CD8-positive, alpha-beta memory T cell (primary cell): ENCODE data around the gene SOAT2. TPM values are rescaled to one million over a fixed set of nuclear protein-coding genes. Genes with fewer than 3 reads are reported as not detected.
A peak's percentile ranks its signal among the peaks of the same experiment; 100 is the strongest.

Experiments
- CTCF ChIA-PET: fragments of 350-600 bp; sonication (Branson Sonifier 250); formaldehyde crosslinking; loops from one replicate; lab custom pipeline; 2021; ENCODE audit warnings: antibody characterized with exemption; lab: Charles Lee
- POLR2A ChIA-PET: fragments of 350-600 bp; sonication (Branson Sonifier 250); formaldehyde crosslinking; loops from one replicate; lab custom pipeline; 2021; ENCODE audit warnings: antibody characterized with exemption; lab: Charles Lee
- DNase-seq, 5 donors: peaks; one replicate each; pipeline versions ENCODE4 v3.0.0 to v3.0.0-alpha.2; 2020 to 2022; ENCODE audit warnings: mixed read lengths in 1 of 5
- H3K27ac ChIP-seq: one replicate; pipeline ENCODE4 v1.7.0; 2013; ENCODE audit warnings: low read depth, mild to moderate bottlenecking, low read length, moderate library complexity
- H3K27me3 ChIP-seq: 2 replicates; pipeline ENCODE4 v1.7.0; 2013; ENCODE audit warnings: low read length, mild to moderate bottlenecking; ENCODE audit not compliant: insufficient read depth, poor library complexity, severe bottlenecking
- H3K36me3 ChIP-seq: 2 replicates; pipeline ENCODE4 v1.7.0; 2013; ENCODE audit warnings: mild to moderate bottlenecking, low read length, moderate library complexity; ENCODE audit not compliant: insufficient read depth
- H3K4me1 ChIP-seq: 2 replicates; pipeline ENCODE4 v1.7.0; 2013; ENCODE audit warnings: mild to moderate bottlenecking, low read length, moderate library complexity; ENCODE audit not compliant: insufficient read depth
- H3K4me3 ChIP-seq: 2 replicates; pipeline ENCODE4 v1.7.0; 2013; ENCODE audit warnings: mild to moderate bottlenecking, low read length
- H3K9me3 ChIP-seq: 2 replicates; pipeline ENCODE4 v1.7.0; 2013; ENCODE audit warnings: mild to moderate bottlenecking, low read length
- H3K27ac Mint-ChIP-seq, 8 donors: one replicate each; pipeline ENCODE4 v1.8.0; 2020 to 2021; ENCODE audit warnings: mixed read lengths in 8 of 8, mild to moderate bottlenecking in 6 of 8, inconsistent platforms in 3 of 8, moderate library complexity in 3 of 8
- H3K27me3 Mint-ChIP-seq, 2 donors: one replicate each; pipeline ENCODE4 v1.8.0; 2020 to 2021; ENCODE audit warnings: mixed read lengths in 2 of 2, mild to moderate bottlenecking in 1 of 2, moderate library complexity in 1 of 2
- H3K36me3 Mint-ChIP-seq, 3 donors: one replicate each; pipeline ENCODE4 v1.8.0; 2020 to 2021; ENCODE audit warnings: mixed read lengths in 3 of 3, inconsistent platforms in 1 of 3, mild to moderate bottlenecking in 1 of 3
- H3K4me1 Mint-ChIP-seq, 3 donors: one replicate each; pipeline ENCODE4 v1.8.0; 2020 to 2021; ENCODE audit warnings: mixed read lengths in 3 of 3, inconsistent platforms in 1 of 3, mild to moderate bottlenecking in 1 of 3
- H3K4me3 Mint-ChIP-seq, 7 donors: one replicate each; pipeline ENCODE4 v1.8.0; 2020 to 2021; ENCODE audit warnings: mixed read lengths in 7 of 7, mild to moderate bottlenecking in 6 of 7, moderate library complexity in 4 of 7, inconsistent platforms in 2 of 7
- H3K9me3 Mint-ChIP-seq, 5 donors: one replicate each; pipeline ENCODE4 v1.8.0; 2020 to 2022; ENCODE audit warnings: mixed read lengths in 5 of 5, mild to moderate bottlenecking in 3 of 5, moderate library complexity in 2 of 5, inconsistent platforms in 1 of 5
- polyA plus RNA-seq: library from polyadenylated mRNA; unstranded; fragments of 300-500 nt; fragmentation: Illumina TruSeq; gene quantifications from one replicate; pipeline ENCODE4 v1.2.3, GENCODE V29; 2021
- total RNA-seq, 2 experiments: library from RNA; stranded (reverse); gene quantifications; one replicate each; pipeline ENCODE4 v1.2.3, GENCODE V29; 2021

The SOAT2 gene
- total and polyA plus RNA-seq, 3 experiments from 2014 or later: 0.48 to 1.00 (median 0.76) TPM

- Histone ChIP-seq H3K4me3 (no peak overlapping the region), H3K27ac (no peak overlapping the region), H3K27me3 (no peaks in the 10 kb centered on the region), H3K4me1 (peaks cover 7% of the 10 kb centered on the region), H3K36me3 (peaks cover 17% of the 10 kb centered on the region), H3K9me3 (no peaks in the 10 kb centered on the region)
- Mint-ChIP-seq H3K27ac (peak overlapping the region in 1 of 8 donors; percentile 74), H3K27me3 (no peaks in the 10 kb centered on the region), H3K9me3 (no peaks in the 10 kb centered on the region), H3K4me3 (no peak overlapping the region), H3K4me1 (peaks cover 8 to 15% (median 8%) of the 10 kb centered on the region in 3 donors), H3K36me3 (peaks cover 4 to 49% (median 4%) of the 10 kb centered on the region in 3 donors)
- ChIA-PET POLR2A (interaction anchor here (1.2 kb wide), 1 partner anchor 16 kb away, joined by 3 read pairs; no protein-coding TSS in a partner anchor), CTCF (interaction anchor here (1.2 to 10.9 kb wide), 4 partner anchors 8 to 225 kb away, joined by 3 to 243 read pairs (median 38); partner anchors contain the start of genes IGFBP6 and SOAT2)
- DNase-seq: no peak
These were observed 40.1 kb upstream of the SOAT2 start for GRCh38 chr12:53062977-53063707.

- Histone ChIP-seq H3K4me3 (no peak overlapping the region), H3K27me3 (no peaks in the 10 kb centered on the region), H3K4me1 (peaks cover 7% of the 10 kb centered on the region), H3K9me3 (no peaks in the 10 kb centered on the region), H3K36me3 (peaks cover 17% of the 10 kb centered on the region), H3K27ac (no peak overlapping the region)
- Mint-ChIP-seq H3K4me3 (no peak overlapping the region), H3K9me3 (no peaks in the 10 kb centered on the region), H3K36me3 (peaks cover 4 to 57% (median 4%) of the 10 kb centered on the region in 3 donors), H3K4me1 (peaks cover 8 to 15% (median 8%) of the 10 kb centered on the region in 3 donors), H3K27ac (peak overlapping the region in 3 of 8 donors; percentile 4 to 38 (median 26)), H3K27me3 (no peaks in the 10 kb centered on the region)
- POLR2A ChIA-PET: interaction anchor here (1.2 kb wide), 1 partner anchor 17 kb away, joined by 3 read pairs; no protein-coding TSS in a partner anchor
- CTCF ChIA-PET: interaction anchor here (0.9 to 10.9 kb wide), 6 partner anchors 9 to 224 kb away, joined by 3 to 243 read pairs (median 30); partner anchors contain the start of genes IGFBP6, SOAT2 and SPRYD3
- no peak for DNase-seq
These were observed 39.3 kb upstream of the SOAT2 start for GRCh38 chr12:53063708-53064612.

GRCh38 chr12:53064613-53065436 is 38.5 kb upstream of the SOAT2 start:
- H3K9me3 ChIP-seq: no peaks in the 10 kb centered on the region
- no peak overlapping the region for H3K4me3 ChIP-seq
- no peaks in the 10 kb centered on the region for H3K27me3 Mint-ChIP-seq
- no peak overlapping the region for H3K27ac ChIP-seq
- CTCF ChIA-PET: interaction anchor here (0.7 to 10.9 kb wide), 20 partner anchors 10 to 357 kb away, joined by 3 to 243 read pairs (median 6); partner anchors contain the start of genes AAAS, IGFBP6, MYG1 and SOAT2
- H3K27me3 ChIP-seq: no peaks in the 10 kb centered on the region
- no peaks in the 10 kb centered on the region for H3K9me3 Mint-ChIP-seq
- no peak for DNase-seq
- H3K27ac Mint-ChIP-seq: peak overlapping the region in 5 of 8 donors; percentile 4 to 50 (median 47)
- POLR2A ChIA-PET: interaction anchor here (0.7 kb wide), 1 partner anchor 14 kb away, joined by 3 read pairs; the partner anchor contains the start of gene SPRYD3
- H3K36me3 ChIP-seq: peaks cover 17% of the 10 kb centered on the region
- peaks cover 8 to 15% (median 8%) of the 10 kb centered on the region in 3 donors for H3K4me1 Mint-ChIP-seq
- peaks cover 4 to 66% (median 4%) of the 10 kb centered on the region in 3 donors for H3K36me3 Mint-ChIP-seq
- peaks cover 7% of the 10 kb centered on the region for H3K4me1 ChIP-seq
- H3K4me3 Mint-ChIP-seq: peak overlapping the region in 1 of 7 donors; percentile 26

- DNase-seq: peak in 1 of 5 donors; percentile 16
- Mint-ChIP-seq H3K27ac (peak overlapping the region in 1 of 8 donors; percentile 4), H3K4me3 (no peak overlapping the region), H3K27me3 (no peaks in the 10 kb centered on the region), H3K4me1 (peaks cover 8 to 18% (median 13%) of the 10 kb centered on the region in 3 donors), H3K9me3 (no peaks in the 10 kb centered on the region), H3K36me3 (peaks cover 4 to 72% (median 4%) of the 10 kb centered on the region in 3 donors)
- no peaks in the 10 kb centered on the region for H3K9me3 ChIP-seq
- ChIA-PET POLR2A (interaction anchor here (0.6 to 1.3 kb wide), 4 partner anchors 14 to 71 kb away, joined by 3 to 7 read pairs (median 4); partner anchors contain the start of genes IGFBP6 and SPRYD3), CTCF (interaction anchor here (0.7 to 10.9 kb wide), 32 partner anchors 11 to 356 kb away, joined by 3 to 243 read pairs (median 5); partner anchors contain the start of genes AAAS, CSAD, ESPL1 and IGFBP6)
- no peaks in the 10 kb centered on the region for H3K27me3 ChIP-seq
- no peak overlapping the region for H3K4me3 ChIP-seq
- H3K27ac ChIP-seq: no peak overlapping the region
- peaks cover 17% of the 10 kb centered on the region for H3K36me3 ChIP-seq
- H3K4me1 ChIP-seq: peaks cover 7% of the 10 kb centered on the region
These were observed 37.8 kb upstream of the SOAT2 start for GRCh38 chr12:53065470-53065869.

- no peak overlapping the region for H3K27ac ChIP-seq
- POLR2A ChIA-PET: interaction anchor here (0.6 to 1.3 kb wide), 4 partner anchors 13 to 70 kb away, joined by 3 to 7 read pairs (median 4); partner anchors contain the start of genes IGFBP6 and SPRYD3
- H3K9me3 ChIP-seq: no peaks in the 10 kb centered on the region
- Mint-ChIP-seq H3K9me3 (no peaks in the 10 kb centered on the region), H3K36me3 (peaks cover 4 to 80% (median 4%) of the 10 kb centered on the region in 3 donors), H3K27ac (peak overlapping the region in 6 of 8 donors; percentile 64 to 91 (median 78)), H3K4me3 (no peak overlapping the region), H3K27me3 (no peaks in the 10 kb centered on the region), H3K4me1 (peaks cover 10 to 24% (median 17%) of the 10 kb centered on the region in 3 donors)
- H3K27me3 ChIP-seq: no peaks in the 10 kb centered on the region
- peak; percentile 51 to 74 (median 61) for DNase-seq
- H3K4me1 ChIP-seq: peaks cover 7% of the 10 kb centered on the region
- H3K4me3 ChIP-seq: no peak overlapping the region
- CTCF ChIA-PET: interaction anchor here (0.7 to 10.9 kb wide), 37 partner anchors 9 to 356 kb away, joined by 3 to 243 read pairs (median 5); partner anchors contain the start of genes AAAS, CSAD, ESPL1 and IGFBP6
- H3K36me3 ChIP-seq: peaks cover 17% of the 10 kb centered on the region
These were observed 37.0 kb upstream of the SOAT2 start for GRCh38 chr12:53065975-53066931.
